ENCODE data around the gene SESN3.

Gene SESN3

GRCh38 chr11:95115597-95115996, 115.4 kb downstream of the SESN3 start:
- DNase-seq: no peak

Measured in CD4-positive, alpha-beta T cell treated with Interleukin-10 for 1 hour (primary cell).